ENCODE measurements around the gene TMEM218.

The TMEM218 gene

DNA sequence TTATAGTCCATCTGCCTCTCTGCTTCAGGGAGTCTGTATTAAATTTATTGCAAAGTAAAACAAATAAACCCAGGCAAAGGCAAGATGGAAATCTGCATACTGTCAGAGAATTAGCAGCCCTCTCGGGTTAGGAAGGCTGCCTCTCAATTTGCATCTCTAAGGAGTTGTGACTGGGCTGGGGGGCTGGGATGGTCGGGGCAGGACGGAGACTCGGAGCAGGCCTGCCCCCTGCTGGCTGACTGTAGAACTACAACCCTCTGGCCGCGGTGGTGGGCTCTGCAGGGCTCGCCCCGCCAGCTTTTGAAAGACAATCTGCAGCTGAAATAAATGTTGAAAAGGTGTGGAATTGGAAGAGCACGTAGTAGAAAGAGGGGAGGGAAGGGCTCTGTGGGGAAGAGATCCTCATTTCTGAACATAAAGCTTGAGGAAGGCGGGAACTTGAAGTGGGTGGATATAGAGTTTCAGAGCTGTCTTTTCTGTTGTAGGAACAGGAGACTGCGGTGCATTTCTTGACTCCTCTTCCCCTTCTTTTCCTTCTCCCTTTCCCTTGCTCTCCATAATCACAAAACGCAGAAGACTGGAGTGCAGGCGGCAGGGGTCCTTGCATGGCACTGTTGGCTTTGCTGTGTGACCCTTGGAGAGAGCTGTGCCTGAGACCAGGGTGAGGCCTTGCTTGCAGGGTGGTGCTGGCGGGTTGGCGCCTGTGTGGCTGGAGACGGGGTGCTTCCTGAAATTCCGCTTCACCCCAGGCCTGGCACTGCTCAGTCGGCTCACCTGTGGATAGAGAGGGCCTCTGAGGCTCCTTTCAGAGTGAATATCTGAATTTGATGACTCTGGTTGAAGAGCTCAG lies 30.5 kb upstream of the TMEM218 start:
- no peak overlapping the region for H3K4me3 ChIP-seq (ENCODE audit: low read length)
- DNase-seq (ENCODE audit: low read depth) = no peak
- TF ChIP-seq CTCF (conservative IDR thresholded peaks at IDR 0.05; ENCODE audit: low read depth, low read length) = peak; percentile 89

- H3K4me3 ChIP-seq (ENCODE audit: low read length) = no peak overlapping the region
- DNase-seq (ENCODE audit: low read depth) = no peak
- no peak for TF ChIP-seq CTCF (conservative IDR thresholded peaks at IDR 0.05; ENCODE audit: low read depth, low read length)
Measured at GRCh38 chr11:125141178-125141577, 29.8 kb upstream of the TMEM218 start.

DNA sequence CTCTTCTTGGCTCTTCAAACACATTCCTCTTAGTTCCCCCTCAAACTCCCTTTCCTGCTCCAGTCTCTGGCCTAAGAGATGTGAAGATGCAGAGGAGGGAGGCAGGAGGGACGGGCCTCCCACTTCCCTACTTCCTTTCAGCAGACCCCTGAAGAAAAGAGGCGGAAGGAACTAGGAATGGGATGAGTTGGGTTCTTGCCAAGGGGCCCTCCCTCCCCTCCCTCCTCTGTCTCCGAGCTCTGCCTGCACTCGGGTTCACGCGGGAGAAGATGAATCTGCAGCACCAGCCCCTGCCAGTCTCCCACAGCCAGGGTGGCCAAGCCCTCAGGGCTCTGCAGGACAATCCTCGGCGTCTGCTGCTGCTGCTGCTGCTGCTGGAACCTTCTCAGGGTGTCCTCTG lies 28.8 kb upstream of the TMEM218 start:
- DNase-seq (ENCODE audit: low read depth) = no peak
- no peak for TF ChIP-seq CTCF (conservative IDR thresholded peaks at IDR 0.05; ENCODE audit: low read depth, low read length)
- H3K4me3 ChIP-seq (ENCODE audit: low read length) = no peak overlapping the region

DNA sequence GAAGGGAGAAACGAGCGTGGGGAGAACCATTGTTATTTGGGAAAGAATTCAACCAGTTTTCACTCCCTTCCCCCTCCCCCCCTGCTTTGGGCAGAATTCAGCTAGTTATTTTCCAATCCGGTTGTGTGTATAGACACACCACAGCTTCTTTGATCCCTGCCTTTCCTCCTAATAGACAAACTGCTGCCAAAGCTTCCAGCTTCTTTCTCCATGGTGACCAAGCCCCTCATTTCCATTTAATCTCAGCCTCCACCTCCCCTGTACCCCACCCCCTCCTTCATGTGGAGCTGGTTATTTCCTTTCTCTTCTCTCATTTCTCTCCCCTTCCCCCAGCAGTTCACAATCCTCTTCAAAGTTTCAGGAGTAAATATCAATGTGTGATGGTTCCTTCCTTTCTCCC lies 28.4 kb upstream of the TMEM218 start:
- no peak for TF ChIP-seq CTCF (conservative IDR thresholded peaks at IDR 0.05; ENCODE audit: low read depth, low read length)
- DNase-seq (ENCODE audit: low read depth) = no peak
- H3K4me3 ChIP-seq (ENCODE audit: low read length) = no peak overlapping the region

DNA sequence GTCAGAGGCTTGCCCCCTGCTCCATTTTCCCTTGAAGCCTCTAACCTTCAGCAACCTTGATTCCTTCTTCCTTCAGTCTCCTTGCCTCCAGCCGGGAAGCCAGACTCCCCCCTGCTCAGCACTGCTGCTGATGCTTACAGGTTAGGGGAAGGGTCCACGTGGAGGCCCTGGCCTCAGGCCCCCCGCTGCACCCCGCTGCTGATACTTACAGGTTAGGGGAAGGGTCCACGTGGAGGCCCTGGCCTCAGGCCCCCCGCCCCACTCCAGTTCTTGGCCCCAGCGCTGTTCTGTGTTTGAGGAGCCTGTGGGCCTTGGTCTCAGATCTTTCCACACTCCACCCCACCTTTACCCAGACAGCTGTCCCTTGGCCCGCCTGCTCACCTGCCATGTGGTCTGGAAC lies 27.5 kb upstream of the TMEM218 start:
- no peak overlapping the region for H3K4me3 ChIP-seq (ENCODE audit: low read length)
- no peak for TF ChIP-seq CTCF (conservative IDR thresholded peaks at IDR 0.05; ENCODE audit: low read depth, low read length)

DNA sequence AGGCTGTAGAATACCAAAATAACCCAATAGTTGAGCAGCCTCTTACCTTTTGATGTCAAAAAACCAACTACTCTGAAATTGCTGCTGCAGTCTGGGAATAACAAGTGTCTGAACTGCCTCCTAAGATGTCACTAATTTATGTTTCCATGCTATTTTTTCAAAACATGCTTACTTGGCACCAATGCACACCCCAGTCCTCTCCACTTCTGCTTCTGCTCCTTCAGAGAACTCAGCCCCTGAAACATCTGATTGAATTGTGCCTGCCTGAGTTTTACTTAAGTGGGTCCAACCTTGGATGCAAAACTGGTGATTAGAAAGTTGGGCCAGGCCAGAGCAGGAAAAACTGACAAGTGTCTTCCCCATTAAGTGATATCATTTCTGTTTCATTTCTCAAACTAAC lies 24.6 kb upstream of the TMEM218 start:
- no peak overlapping the region for H3K4me3 ChIP-seq (ENCODE audit: low read length)
- no peak for TF ChIP-seq CTCF (conservative IDR thresholded peaks at IDR 0.05; ENCODE audit: low read depth, low read length)
- no peak for DNase-seq (ENCODE audit: low read depth)

More for the DNA sequence above, 27.5 kb upstream of the TMEM218 start:
- no peak for DNase-seq (ENCODE audit: low read depth)

DNA sequence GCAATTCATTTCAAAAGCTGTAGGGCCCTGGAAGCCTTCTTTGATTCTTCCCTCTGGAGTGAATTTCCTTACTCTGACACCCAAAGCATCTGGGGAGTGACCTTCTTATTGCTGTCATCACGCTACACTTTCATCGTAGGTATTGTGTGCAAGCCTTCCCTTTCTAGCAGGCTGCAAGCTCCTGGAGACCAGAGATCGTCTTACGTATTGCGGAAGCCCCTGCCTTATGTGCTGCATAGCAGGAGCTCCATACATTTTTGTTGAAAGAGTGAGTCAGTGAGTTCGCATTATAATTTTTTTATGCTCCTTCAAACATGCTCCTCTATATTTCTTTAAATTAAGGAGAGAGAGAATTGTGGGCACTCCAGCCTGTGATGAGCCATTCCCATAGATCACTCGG lies 21.2 kb upstream of the TMEM218 start:
- no peak for DNase-seq (ENCODE audit: low read depth)
- no peak overlapping the region for H3K4me3 ChIP-seq (ENCODE audit: low read length)
- no peak for TF ChIP-seq CTCF (conservative IDR thresholded peaks at IDR 0.05; ENCODE audit: low read depth, low read length)
